Measurements from ENCODE around the gene DGKZ.

DGKZ gene

DNA sequence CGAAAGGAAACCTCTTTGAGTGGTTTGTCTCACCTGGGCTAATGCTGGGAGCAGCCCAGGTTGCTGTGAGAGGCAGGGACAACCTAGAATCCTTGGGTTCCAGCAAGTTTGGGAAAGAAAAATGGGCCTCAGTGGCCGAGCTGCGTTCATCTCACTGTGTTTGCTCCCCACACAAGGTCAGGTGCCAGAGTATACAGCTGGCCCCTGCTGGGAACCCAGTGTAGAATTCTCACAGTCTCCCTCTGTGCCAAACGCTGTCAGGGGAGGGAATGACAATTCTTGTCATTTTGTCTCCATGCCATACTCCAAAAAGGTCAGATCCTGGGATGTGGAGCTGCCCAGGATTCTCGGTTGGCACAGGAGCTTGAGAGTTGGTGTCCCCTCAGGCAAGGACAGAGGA, 4.3 kb downstream of the DGKZ start:
- H3K4me3 ChIP-seq (ENCODE audit: control insufficient read depth, low read depth, low read length), result no peak overlapping the region
- DNase-seq (ENCODE audit: low read depth), result no peak
- TF ChIP-seq, protein P1, sequence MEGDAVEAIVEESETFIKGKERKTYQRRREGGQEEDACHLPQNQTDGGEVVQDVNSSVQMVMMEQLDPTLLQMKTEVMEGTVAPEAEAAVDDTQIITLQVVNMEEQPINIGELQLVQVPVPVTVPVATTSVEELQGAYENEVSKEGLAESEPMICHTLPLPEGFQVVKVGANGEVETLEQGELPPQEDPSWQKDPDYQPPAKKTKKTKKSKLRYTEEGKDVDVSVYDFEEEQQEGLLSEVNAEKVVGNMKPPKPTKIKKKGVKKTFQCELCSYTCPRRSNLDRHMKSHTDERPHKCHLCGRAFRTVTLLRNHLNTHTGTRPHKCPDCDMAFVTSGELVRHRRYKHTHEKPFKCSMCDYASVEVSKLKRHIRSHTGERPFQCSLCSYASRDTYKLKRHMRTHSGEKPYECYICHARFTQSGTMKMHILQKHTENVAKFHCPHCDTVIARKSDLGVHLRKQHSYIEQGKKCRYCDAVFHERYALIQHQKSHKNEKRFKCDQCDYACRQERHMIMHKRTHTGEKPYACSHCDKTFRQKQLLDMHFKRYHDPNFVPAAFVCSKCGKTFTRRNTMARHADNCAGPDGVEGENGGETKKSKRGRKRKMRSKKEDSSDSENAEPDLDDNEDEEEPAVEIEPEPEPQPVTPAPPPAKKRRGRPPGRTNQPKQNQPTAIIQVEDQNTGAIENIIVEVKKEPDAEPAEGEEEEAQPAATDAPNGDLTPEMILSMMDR (conservative IDR thresholded peaks at IDR 0.05; ENCODE audit: control insufficient read depth, insufficient read depth, low read depth, low read length), result no peak

DNA sequence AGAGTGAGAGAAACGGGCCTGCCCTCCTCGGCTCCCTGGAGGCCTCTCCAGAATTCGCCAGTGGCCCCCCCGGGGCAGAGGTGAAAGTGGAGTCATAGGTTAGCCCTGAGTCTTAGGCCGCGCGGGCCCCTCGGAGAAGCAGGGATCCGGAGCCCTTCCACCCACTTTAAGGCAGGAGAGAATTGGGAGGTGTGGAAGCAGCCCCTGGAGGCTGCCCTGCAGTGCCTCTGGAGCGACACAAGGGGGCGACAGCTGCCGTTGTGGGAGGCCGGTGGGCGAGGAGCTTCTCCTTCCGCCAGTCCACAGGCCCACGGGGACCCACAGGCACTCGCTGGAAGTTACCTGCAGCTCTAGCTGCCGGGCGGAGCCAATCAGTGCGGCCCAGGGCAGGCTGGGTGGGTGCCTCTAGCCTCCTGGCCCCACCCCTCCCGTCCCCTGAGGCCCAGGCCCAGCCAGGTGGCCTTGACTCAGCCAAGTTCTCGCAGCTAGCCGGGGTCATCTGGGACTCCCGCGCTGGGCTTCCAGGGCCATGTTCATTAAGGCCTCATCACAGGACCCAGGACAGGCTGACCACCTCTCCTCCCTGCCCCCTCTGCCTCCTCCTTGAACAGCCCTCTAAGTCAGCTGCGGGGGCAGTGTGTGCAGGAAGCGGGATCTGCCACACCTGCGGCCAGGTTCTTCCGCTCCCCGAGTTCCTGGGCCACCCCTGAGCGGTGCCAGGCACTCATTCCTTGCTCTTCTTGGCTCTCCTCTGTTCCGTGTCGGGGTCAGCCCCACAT, 5.0 kb downstream of the DGKZ start:
- H3K4me3 ChIP-seq (ENCODE audit: control insufficient read depth, low read depth, low read length), result no peak overlapping the region
- peak; percentile 42 for DNase-seq (ENCODE audit: low read depth)
- TF ChIP-seq, protein P1 (conservative IDR thresholded peaks at IDR 0.05; ENCODE audit: control insufficient read depth, insufficient read depth, low read depth, low read length), result peak; percentile 79

DNA sequence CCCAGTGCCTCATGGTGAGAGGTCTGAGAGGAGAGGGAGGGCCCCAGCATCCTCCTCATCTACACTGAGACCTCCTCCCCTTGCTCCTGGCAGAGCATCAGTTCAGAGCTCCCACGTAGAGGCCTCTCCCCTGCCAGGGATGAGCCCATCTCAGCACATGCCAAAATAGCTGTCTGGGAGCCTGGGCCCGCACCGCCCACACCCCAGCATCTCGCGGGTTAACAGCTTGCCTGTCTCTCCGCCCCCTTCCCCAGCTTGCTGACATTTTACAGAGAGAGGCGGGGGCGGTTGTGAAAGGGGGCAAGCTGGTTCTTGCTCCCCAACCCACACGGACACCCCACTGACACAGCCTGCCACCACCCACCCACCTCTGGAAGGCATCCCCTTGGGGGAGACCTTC, 6.4 kb downstream of the DGKZ start:
- H3K4me3 ChIP-seq (ENCODE audit: control insufficient read depth, low read depth, low read length), result no peak overlapping the region
- TF ChIP-seq, protein P1 (conservative IDR thresholded peaks at IDR 0.05; ENCODE audit: control insufficient read depth, insufficient read depth, low read depth, low read length), result no peak
- peak; percentile 58 for DNase-seq (ENCODE audit: low read depth)

DNA sequence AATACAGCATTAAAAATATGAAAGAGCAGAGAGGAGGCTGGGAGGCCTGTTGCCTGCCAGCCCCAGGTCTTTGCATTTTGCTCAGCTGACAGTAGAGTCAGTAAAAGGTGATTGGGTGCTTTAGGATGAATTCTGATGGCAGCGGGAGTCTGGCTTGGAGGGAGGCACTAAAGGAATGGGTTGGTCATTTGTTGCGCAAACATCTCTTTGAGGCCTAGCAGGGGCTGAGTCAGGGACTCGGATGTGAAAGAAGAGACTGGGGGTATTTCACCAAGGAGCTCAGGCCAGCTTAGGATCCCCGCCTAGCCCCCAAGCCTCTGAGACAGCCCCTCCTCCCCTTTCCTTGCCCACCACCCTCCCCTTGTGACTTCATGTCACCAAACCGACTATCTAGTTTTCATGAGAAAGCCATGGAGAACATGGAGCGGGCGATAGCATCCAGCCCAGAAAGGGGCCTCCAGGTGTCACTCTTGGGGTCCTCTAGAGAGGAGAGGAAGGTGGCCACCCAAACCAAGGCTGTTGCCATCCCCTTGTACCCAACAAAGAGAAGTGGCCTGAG, 9.7 kb downstream of the DGKZ start:
- TF ChIP-seq, protein P1 (conservative IDR thresholded peaks at IDR 0.05; ENCODE audit: control insufficient read depth, insufficient read depth, low read depth, low read length), result no peak
- DNase-seq (ENCODE audit: low read depth), result peak; percentile 81
- H3K4me3 ChIP-seq (ENCODE audit: control insufficient read depth, low read depth, low read length), result no peak overlapping the region

DNA sequence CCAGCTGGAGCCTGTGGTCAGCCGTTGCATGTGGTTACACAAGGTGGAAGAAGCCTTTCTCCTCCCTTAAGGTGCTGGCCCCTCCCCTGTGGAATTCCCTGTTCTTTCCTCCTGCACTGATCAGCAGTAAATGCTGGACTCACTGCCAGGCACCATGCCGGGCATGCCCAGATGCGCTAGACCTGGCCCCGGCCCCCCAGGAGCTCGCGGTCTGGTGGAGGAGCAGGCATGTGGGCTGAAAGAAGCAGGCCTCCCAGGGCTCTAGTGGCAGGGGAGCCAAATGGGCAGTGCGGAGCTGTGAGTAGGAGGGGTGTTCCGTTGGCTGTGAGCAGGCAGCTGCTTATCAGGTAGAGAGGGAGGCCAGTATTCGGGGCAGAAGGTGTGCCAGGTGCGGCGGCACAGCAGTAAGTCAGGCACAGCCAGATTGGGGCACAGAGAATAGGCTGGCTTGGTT, 10.2 kb downstream of the DGKZ start:
- H3K4me3 ChIP-seq (ENCODE audit: control insufficient read depth, low read depth, low read length), result no peak overlapping the region
- DNase-seq (ENCODE audit: low read depth), result no peak
- TF ChIP-seq, protein P1 (conservative IDR thresholded peaks at IDR 0.05; ENCODE audit: control insufficient read depth, insufficient read depth, low read depth, low read length), result no peak

DNA sequence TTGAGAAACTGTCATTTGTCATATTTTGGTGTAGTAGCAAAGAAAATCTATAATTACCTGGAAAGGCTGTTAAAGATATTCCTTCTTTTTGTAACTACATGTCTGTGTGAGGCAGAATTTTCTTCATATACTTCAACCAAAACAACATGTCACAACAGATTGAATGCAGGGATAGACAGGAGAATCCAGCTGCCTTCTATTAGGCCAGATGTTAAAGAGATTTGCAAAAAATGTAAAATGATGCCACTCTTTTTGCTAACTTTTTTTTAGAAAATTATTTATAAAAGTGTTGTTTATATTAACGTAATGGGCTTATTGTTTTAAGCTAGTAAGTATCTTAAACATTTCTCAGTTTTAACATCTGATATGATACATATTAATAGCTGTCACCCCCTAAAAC, 12.7 kb downstream of the DGKZ start:
- TF ChIP-seq, protein P1 (conservative IDR thresholded peaks at IDR 0.05; ENCODE audit: control insufficient read depth, insufficient read depth, low read depth, low read length), result no peak
- H3K4me3 ChIP-seq (ENCODE audit: control insufficient read depth, low read depth, low read length), result no peak overlapping the region
- DNase-seq (ENCODE audit: low read depth), result no peak

All from fibroblast of mammary gland (primary cell).